ENCODE measurements around the gene OSM. TPM values are rescaled to one million over a fixed set of nuclear protein-coding genes. Genes with fewer than 3 reads are reported as not detected.

The OSM gene
- total RNA-seq, 1 donor from 2014 or later, result 0.52 TPM

DNA sequence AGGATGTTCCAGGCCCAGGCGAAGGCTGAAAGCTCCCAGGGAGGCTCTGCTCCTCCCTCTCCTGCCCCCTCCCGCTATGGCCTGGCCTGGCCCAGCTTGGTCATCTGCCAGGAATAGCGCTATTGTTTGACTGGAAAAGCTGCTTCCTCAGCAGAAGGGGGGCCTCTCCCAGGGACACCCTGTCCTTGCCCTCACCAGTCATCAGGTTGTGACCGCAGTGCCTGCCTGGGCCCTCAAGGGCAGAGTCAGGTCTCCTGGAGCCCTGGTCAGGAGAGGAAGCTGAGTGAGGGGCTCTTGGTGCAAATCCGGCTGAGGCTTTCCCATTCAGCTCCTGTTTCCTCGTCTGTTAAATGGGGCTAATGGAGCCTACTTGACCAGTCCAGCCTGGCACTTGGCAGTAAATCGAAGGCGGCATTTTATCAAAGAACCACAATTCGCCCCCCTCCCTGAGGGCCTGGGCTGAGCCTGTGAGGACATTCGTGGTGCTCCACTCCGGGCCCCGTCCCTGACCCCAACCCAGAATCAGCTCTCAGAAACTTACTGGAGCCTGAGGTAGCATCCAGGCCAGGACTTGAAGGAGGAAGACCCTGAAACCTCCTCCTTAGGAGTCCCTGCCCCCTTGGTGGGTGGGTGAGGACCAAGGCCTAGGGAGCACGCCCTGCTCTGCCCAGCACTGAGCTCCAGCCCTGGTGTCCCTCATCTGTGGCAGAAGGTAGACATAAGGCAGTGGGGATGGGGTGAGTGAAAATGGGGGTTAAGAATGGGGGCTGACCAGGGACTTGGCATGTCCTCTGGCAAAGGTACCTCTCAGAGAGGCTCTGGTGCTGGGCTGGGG is 24.6 kb upstream of the OSM start:
- no peaks in the 10 kb centered on the region for H3K9me3 ChIP-seq (ENCODE audit: control insufficient read depth in 3 of 3, low read length in 3 of 3)
- peak overlapping the region; percentile 71 for H3K27ac ChIP-seq (ENCODE audit: low read depth, low read length)
- peaks cover 18 to 23% (median 22%) of the 10 kb centered on the region in 3 donors for H3K36me3 ChIP-seq (ENCODE audit: control insufficient read depth in 3 of 3, insufficient read depth in 3 of 3, low read length in 3 of 3)
- H3K4me3 ChIP-seq (ENCODE audit: low read length in 3 of 3), result peak overlapping the region in 1 of 3 donors; percentile 35
- peaks cover 35 to 43% (median 37%) of the 10 kb centered on the region in 3 donors for H3K4me1 ChIP-seq (ENCODE audit: control insufficient read depth in 3 of 3, insufficient read depth in 3 of 3, low read length in 3 of 3)
- no peaks in the 10 kb centered on the region for H3K27me3 ChIP-seq (ENCODE audit: control insufficient read depth in 3 of 3, insufficient read depth in 3 of 3, low read length in 3 of 3)
- peak overlapping the region in 1 of 3 donors; percentile 70 for H3K9ac ChIP-seq (ENCODE audit: low read depth in 1 of 3, low read length in 3 of 3)

DNA sequence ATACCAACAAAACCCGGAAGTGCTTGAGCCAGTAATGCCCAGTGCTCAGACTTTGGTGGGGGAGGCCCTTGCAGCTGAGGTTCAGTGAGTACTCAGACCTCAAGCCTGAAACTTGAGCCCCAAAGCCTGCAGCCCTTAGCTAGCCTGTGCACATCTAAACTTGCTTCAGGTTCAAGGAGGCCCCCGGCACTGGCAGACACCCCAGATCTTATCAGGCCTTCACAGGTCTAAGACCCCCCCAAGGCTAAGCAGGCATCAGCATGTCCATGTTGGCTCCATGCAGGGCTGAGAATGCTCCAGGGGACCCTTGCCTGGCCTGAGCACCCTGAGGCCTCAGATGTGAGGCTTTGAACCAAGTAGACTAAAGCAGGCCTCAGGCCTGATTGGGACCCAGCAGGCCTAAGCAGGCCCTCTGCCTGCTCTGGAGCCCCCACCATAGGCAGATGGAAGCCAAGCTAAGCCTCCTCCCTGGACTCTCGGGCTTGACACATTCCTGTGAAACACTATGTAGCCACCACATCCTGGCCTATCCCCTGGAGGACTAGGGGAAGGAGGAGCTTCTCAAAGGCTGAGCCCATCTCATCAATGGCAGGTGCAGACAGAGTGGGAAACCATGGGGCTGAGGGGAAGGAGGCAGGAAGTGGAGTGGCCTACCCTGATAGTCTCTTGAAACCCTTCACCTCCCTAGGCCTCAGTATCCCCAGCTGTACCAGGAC is 23.8 kb upstream of the OSM start:
- H3K4me1 ChIP-seq (ENCODE audit: control insufficient read depth in 3 of 3, insufficient read depth in 3 of 3, low read length in 3 of 3), result peaks cover 35 to 43% (median 37%) of the 10 kb centered on the region in 3 donors
- no peaks in the 10 kb centered on the region for H3K27me3 ChIP-seq (ENCODE audit: control insufficient read depth in 3 of 3, insufficient read depth in 3 of 3, low read length in 3 of 3)
- H3K36me3 ChIP-seq (ENCODE audit: control insufficient read depth in 3 of 3, insufficient read depth in 3 of 3, low read length in 3 of 3), result peaks cover 18 to 22% (median 19%) of the 10 kb centered on the region in 3 donors
- H3K9me3 ChIP-seq (ENCODE audit: control insufficient read depth in 3 of 3, low read length in 3 of 3), result no peaks in the 10 kb centered on the region
- peak overlapping the region; percentile 71 for H3K27ac ChIP-seq (ENCODE audit: low read depth, low read length)
- H3K4me3 ChIP-seq (ENCODE audit: low read length in 3 of 3), result peak overlapping the region; percentile 71 to 83 (median 81)
- H3K9ac ChIP-seq (ENCODE audit: low read depth in 1 of 3, low read length in 3 of 3), result peak overlapping the region in 2 of 3 donors; percentile 50 to 70

DNA sequence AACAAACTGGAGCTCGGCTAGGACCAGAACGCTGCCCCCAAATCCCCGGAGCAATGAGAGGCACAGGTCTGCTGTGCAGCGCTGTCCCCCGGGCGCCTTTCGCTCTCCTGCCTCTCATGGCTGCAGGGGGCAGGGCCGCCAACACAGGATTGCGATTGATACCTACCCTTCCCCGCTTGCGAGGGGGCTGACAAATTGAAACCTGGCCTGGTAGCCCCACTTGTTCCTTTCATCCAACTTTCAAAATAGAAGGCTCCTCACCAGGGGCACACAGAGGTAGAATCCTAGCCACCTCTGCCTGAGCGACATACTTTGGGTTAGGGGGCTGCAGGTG is 23.3 kb upstream of the OSM start:
- H3K4me1 ChIP-seq (ENCODE audit: control insufficient read depth in 3 of 3, insufficient read depth in 3 of 3, low read length in 3 of 3), result peaks cover 35 to 43% (median 37%) of the 10 kb centered on the region in 3 donors
- H3K36me3 ChIP-seq (ENCODE audit: control insufficient read depth in 3 of 3, insufficient read depth in 3 of 3, low read length in 3 of 3), result peaks cover 16 to 19% (median 18%) of the 10 kb centered on the region in 3 donors
- H3K27me3 ChIP-seq (ENCODE audit: control insufficient read depth in 3 of 3, insufficient read depth in 3 of 3, low read length in 3 of 3), result no peaks in the 10 kb centered on the region
- H3K27ac ChIP-seq (ENCODE audit: low read depth, low read length), result peak overlapping the region; percentile 71
- no peaks in the 10 kb centered on the region for H3K9me3 ChIP-seq (ENCODE audit: control insufficient read depth in 3 of 3, low read length in 3 of 3)
- peak overlapping the region; percentile 71 to 83 (median 81) for H3K4me3 ChIP-seq (ENCODE audit: low read length in 3 of 3)
- peak overlapping the region; percentile 50 to 72 (median 70) for H3K9ac ChIP-seq (ENCODE audit: low read depth in 1 of 3, low read length in 3 of 3)

DNA sequence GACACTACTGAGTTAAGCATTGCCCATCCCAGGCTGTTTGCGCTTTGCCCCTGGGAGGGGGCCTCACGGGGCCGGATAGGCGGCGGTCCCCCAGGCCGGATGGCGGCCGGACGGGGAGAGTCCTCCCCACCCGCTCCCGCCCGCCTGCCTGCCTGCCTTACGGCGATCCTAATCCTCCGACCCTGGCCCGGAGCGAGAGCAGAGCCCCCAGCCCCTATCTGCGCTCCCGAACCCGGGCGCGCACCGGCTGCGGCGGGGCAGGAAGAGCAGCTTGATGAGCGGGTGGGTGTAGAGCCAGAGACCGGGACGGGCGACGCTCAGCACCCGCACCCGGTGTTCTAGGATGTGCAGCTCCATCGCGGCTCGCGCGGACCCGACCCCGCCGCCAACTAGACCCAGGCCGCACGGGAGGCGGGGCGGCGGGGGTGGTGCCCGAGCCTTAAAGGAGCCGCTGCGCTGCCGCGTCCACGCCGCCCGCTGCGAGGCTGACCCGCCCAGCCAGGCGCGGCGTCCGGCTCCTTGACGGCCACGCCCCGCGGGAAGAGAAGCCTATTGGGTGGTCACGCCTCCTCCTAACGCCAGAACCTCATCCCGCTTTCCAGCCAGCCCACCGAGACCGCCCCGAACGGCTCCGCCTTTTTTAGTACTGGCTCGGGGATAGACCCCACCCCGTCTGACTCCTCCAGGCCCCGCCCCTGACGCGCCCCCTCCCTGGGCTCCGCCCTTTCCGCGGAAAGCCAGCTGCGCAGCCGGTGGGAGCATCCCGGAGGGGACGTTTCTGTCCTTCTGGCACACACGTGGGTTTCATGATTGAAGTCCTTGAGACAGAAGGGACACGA is 22.7 kb upstream of the OSM start, which contains the start of gene CASTOR1:
TSS of gene CASTOR1 (minus strand) at position 365 of the 839 bp plus-strand sequence. CDS start at position 357, 8 bp downstream.
- Histone ChIP-seq H3K4me3 (ENCODE audit: low read length in 3 of 3) (peak within 1 kb of the TSS; percentile 74 to 83 (median 81)), H3K27me3 (ENCODE audit: control insufficient read depth in 3 of 3, insufficient read depth in 3 of 3, low read length in 3 of 3) (no peaks in the 10 kb centered on the region), H3K27ac (ENCODE audit: low read depth, low read length) (peak within 1 kb of the TSS; percentile 71), H3K9ac (ENCODE audit: low read depth in 1 of 3, low read length in 3 of 3) (peak within 1 kb of the TSS; percentile 72 to 86 (median 80)), H3K9me3 (ENCODE audit: control insufficient read depth in 3 of 3, low read length in 3 of 3) (no peaks in the 10 kb centered on the region), H3K36me3 (ENCODE audit: control insufficient read depth in 3 of 3, insufficient read depth in 3 of 3, low read length in 3 of 3) (peaks cover 13 to 18% (median 16%) of the 10 kb centered on the region in 3 donors), H3K4me1 (ENCODE audit: control insufficient read depth in 3 of 3, insufficient read depth in 3 of 3, low read length in 3 of 3) (peaks cover 35 to 43% (median 37%) of the 10 kb centered on the region in 3 donors)

DNA sequence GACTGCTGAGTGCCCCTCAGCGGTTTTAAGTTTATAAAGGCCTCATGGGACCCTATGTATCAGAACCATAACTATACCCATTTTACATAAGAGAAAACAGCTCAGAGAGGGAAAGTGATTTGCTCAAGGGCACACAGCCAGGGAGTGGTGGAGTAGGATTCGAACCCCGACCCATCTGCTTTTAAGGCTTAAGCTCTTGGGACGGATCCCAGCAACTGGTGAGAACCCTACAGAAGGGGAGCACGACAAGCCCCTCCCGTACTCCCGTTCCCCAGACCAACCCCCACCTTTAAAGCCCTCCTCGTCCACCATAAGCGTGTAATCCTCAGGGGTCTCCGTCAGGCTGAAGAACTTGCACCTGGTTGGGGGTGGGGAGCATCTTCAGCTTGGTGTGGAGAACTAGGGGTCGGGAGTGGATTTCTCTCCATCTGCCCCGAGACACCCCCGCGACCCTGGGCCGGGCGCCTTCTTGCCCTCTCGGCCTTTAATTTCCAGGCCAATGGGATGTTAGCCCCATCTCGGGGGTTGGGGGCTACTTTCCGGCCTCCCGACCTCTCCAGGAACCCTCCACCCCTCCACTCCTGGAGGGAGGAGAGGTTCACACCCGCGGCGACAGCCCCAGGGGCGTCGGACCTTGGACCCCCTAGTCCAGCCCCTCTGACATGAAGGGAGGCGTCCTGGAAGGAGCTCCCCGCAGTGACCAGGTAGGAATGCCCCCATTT is 21.9 kb upstream of the OSM start:
- Histone ChIP-seq H3K9me3 (ENCODE audit: control insufficient read depth in 3 of 3, low read length in 3 of 3) (no peaks in the 10 kb centered on the region), H3K36me3 (ENCODE audit: control insufficient read depth in 3 of 3, insufficient read depth in 3 of 3, low read length in 3 of 3) (peaks cover 7 to 11% (median 10%) of the 10 kb centered on the region in 3 donors), H3K4me3 (ENCODE audit: low read length in 3 of 3) (peak overlapping the region; percentile 74 to 83 (median 81)), H3K27me3 (ENCODE audit: control insufficient read depth in 3 of 3, insufficient read depth in 3 of 3, low read length in 3 of 3) (no peaks in the 10 kb centered on the region), H3K9ac (ENCODE audit: low read depth in 1 of 3, low read length in 3 of 3) (peak overlapping the region; percentile 65 to 86 (median 80)), H3K27ac (ENCODE audit: low read depth, low read length) (peak overlapping the region; percentile 67), H3K4me1 (ENCODE audit: control insufficient read depth in 3 of 3, insufficient read depth in 3 of 3, low read length in 3 of 3) (peaks cover 35 to 43% (median 37%) of the 10 kb centered on the region in 3 donors)

DNA sequence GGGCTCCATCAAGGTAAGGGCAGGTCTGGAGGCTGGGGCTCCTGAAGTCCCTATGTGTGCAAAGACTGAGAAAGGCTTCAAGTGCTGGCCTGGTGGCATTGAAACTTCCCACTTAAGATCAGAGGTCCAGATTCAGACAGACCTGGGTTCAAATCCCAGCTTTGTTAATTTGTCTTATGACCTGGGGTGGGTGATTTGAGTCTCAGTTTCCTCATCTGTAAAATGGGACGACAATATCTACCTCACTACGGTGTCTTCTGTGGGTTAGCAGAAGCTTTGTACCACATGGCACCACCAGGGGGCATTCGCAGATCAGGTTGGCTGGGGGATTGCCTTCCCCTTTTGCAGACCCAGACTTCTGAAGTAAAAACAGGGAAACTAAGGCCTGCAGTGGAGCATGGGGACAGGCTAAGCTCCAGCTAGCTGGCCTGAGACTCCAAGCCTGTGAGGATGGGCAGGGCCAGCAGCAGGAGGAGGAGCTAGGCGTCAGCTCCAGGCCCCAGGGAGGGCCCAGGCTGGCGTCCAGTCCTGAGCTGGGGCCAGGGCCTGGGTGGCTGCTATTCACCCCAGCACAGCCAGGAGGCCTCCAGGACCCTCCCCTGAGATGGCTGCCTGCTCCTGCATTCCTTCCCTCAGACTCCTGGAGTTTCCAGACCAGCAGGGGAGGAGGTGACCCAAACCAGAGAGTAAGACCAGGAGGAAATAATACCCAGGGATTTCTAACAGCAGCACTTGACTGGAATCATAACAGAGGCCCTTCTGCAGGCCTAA is 21.2 kb upstream of the OSM start:
- peaks cover under 1 to 5% (median 2%) of the 10 kb centered on the region in 3 donors for H3K36me3 ChIP-seq (ENCODE audit: control insufficient read depth in 3 of 3, insufficient read depth in 3 of 3, low read length in 3 of 3)
- no peaks in the 10 kb centered on the region for H3K9me3 ChIP-seq (ENCODE audit: control insufficient read depth in 3 of 3, low read length in 3 of 3)
- H3K4me3 ChIP-seq (ENCODE audit: low read length in 3 of 3), result peak overlapping the region; percentile 74 to 83 (median 81)
- H3K4me1 ChIP-seq (ENCODE audit: control insufficient read depth in 3 of 3, insufficient read depth in 3 of 3, low read length in 3 of 3), result peaks cover 35 to 43% (median 37%) of the 10 kb centered on the region in 3 donors
- H3K27me3 ChIP-seq (ENCODE audit: control insufficient read depth in 3 of 3, insufficient read depth in 3 of 3, low read length in 3 of 3), result no peaks in the 10 kb centered on the region
- H3K27ac ChIP-seq (ENCODE audit: low read depth, low read length), result peak overlapping the region; percentile 67
- H3K9ac ChIP-seq (ENCODE audit: low read depth in 1 of 3, low read length in 3 of 3), result peak overlapping the region in 2 of 3 donors; percentile 60 to 80

DNA sequence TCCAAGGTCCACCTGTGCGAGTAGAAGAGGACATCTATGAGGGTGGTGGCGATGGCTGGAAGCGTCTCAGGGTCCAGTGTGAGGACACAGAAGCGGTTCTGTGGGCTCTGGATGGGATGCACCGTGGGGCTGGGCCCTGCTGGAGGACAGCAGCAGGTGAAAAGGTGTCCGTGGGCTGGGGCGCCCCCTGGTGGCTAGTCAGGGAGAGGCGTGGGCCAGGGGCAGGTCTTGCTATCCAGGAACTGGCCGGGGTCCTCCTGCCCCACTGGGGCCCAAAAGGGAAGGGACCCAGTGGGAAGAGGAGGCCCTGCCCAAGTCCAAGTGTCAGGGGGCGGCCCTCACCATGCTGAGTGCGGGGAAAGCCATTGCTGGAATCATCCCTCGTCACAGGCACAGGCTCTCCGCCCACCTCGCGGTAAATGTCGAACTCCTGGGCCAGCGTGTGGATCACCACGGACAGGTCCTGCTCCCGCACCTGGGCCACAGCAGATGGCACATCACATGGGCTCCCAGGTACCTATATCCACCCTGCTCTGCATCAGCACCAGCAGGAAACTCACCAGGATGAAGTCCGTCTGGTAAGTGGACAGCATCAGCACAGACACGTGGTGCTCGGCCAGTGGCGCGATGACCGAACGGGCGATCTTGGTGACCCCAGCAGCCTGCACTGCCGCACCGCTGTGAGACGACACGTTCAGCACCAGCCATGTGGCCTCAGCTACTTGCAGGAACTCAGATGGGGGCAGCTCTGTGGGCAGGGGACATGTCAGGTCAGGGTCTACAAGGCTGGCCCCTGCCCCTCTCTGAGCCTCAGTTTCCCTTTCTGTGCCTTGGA is 20.4 kb upstream of the OSM start:
- H3K4me3 ChIP-seq (ENCODE audit: low read length in 3 of 3), result no peak overlapping the region
- no peaks in the 10 kb centered on the region for H3K36me3 ChIP-seq (ENCODE audit: control insufficient read depth in 3 of 3, insufficient read depth in 3 of 3, low read length in 3 of 3)
- H3K4me1 ChIP-seq (ENCODE audit: control insufficient read depth in 3 of 3, insufficient read depth in 3 of 3, low read length in 3 of 3), result peaks cover 35 to 38% (median 36%) of the 10 kb centered on the region in 3 donors
- no peak overlapping the region for H3K9ac ChIP-seq (ENCODE audit: low read depth in 1 of 3, low read length in 3 of 3)
- H3K27me3 ChIP-seq (ENCODE audit: control insufficient read depth in 3 of 3, insufficient read depth in 3 of 3, low read length in 3 of 3), result no peaks in the 10 kb centered on the region
- no peak overlapping the region for H3K27ac ChIP-seq (ENCODE audit: low read depth, low read length)
- no peaks in the 10 kb centered on the region for H3K9me3 ChIP-seq (ENCODE audit: control insufficient read depth in 3 of 3, low read length in 3 of 3)

DNA sequence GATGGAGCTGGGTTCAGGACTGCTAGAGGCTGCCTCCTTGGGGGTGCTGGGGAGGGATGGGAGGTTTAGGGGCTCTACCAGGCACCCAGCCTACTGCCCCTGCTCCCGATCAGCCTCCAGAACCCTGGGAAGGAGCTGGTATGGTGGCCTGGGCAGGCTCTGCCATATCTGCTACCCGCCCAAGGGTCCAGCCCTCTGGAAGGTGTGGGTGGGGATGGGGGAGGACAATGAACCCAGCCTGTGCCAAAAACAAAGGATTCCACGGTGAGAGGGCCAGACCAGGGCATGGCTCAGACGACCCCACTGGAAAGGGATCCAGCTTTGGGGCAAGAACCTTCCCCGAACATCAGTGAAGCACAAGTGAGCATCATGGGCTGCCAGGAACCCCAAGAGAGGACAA is 19.7 kb upstream of the OSM start:
- H3K27ac ChIP-seq (ENCODE audit: low read depth, low read length), result no peak overlapping the region
- H3K9me3 ChIP-seq (ENCODE audit: control insufficient read depth in 3 of 3, low read length in 3 of 3), result no peaks in the 10 kb centered on the region
- H3K4me1 ChIP-seq (ENCODE audit: control insufficient read depth in 3 of 3, insufficient read depth in 3 of 3, low read length in 3 of 3), result peaks cover 29 to 33% (median 30%) of the 10 kb centered on the region in 3 donors
- no peak overlapping the region for H3K4me3 ChIP-seq (ENCODE audit: low read length in 3 of 3)
- H3K36me3 ChIP-seq (ENCODE audit: control insufficient read depth in 3 of 3, insufficient read depth in 3 of 3, low read length in 3 of 3), result no peaks in the 10 kb centered on the region
- no peak overlapping the region for H3K9ac ChIP-seq (ENCODE audit: low read depth in 1 of 3, low read length in 3 of 3)
- no peaks in the 10 kb centered on the region for H3K27me3 ChIP-seq (ENCODE audit: control insufficient read depth in 3 of 3, insufficient read depth in 3 of 3, low read length in 3 of 3)

Data from skeletal muscle tissue (tissue), 4 donors.